Measurements from ENCODE around the gene FAM98A. TPM values are rescaled to one million over a fixed set of nuclear protein-coding genes. Genes with fewer than 3 reads are reported as not detected.

FAM98A gene
- total and polyA plus RNA-seq, 2 donors, result 11.1 to 18.9 TPM

DNA sequence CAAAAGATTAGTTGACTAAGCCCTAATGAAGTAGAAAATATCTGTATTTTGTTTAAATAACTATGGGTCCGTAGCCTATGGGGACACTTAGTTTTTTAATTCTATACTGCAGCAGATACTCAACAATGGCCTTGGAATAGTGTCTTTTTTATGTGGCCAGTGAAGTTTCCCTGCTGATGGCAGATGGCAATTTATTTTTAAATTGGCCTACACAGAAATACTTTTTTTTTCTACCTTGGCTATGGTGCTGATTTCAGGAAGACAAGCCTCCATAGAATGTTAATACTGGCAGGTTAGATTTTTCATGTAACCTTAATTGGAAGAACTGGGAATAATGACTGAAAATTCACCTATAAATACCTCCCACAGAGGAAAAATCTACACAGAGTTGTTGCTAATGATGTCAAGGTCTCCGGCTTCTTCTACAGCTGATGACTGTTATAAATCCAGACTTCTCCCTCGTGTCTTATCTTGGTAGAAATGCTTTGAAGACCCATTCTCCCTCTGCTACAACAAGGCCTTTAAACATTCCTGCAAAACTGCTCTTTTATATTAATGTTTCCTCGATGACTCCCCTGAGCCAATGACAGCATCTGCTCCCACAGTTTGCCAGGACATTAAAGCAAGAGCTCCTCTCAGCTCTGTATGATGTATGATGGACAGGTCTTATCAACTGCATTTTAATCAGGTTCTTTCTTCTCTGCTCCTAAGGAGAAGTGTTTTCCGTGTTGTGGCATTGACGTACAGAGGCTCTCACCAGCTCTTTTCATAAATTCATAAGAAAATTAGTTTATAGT is 29.1 kb upstream of the FAM98A start:
- Histone ChIP-seq H3K4me1 (ENCODE audit: control insufficient read depth in 2 of 2, insufficient read depth in 2 of 2, low read length in 2 of 2) (no peaks in the 10 kb centered on the region), H3K27me3 (ENCODE audit: control insufficient read depth in 2 of 2, insufficient read depth in 1 of 2, low read length in 1 of 2) (no peaks in the 10 kb centered on the region), H3K4me3 (ENCODE audit: low read length in 2 of 2) (no peak overlapping the region), H3K9me3 (ENCODE audit: control insufficient read depth in 2 of 2, insufficient read depth in 1 of 2, low read length in 1 of 2) (no peaks in the 10 kb centered on the region), H3K36me3 (ENCODE audit: control insufficient read depth in 2 of 2, insufficient read depth in 2 of 2, low read length in 1 of 2) (no peaks in the 10 kb centered on the region), H3K27ac (ENCODE audit: low read depth in 1 of 2, low read length in 1 of 2) (no peak overlapping the region)
- no peak for DNase-seq (ENCODE audit: low read depth in 6 of 9, low spot score in 9 of 9)
- WGBS, result 96% methylated on average over 6 of the region's 6 CpGs

DNA sequence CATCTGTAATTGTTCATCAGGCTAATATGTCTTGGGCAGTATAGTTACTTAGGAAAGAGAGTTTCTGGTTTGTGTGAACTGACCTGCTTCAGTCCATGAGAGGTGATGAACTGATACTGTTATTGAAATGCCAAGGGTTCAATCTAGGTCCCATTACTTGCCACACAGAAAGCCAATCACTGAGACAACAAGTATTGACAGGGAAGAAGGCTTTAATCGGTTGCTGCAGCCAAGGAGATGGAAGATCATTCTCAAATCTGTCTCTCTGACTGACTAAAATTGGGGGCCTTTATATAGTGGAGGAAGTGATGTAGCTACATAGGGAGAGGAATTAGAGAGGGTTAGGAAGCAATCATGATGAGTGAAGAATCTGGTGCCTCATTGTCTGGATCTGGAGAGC is 19.9 kb upstream of the FAM98A start:
- H3K4me1 ChIP-seq (ENCODE audit: control insufficient read depth in 2 of 2, insufficient read depth in 2 of 2, low read length in 2 of 2), result no peaks in the 10 kb centered on the region
- H3K27ac ChIP-seq (ENCODE audit: low read depth in 1 of 2, low read length in 1 of 2), result no peak overlapping the region
- H3K27me3 ChIP-seq (ENCODE audit: control insufficient read depth in 2 of 2, insufficient read depth in 1 of 2, low read length in 1 of 2), result no peaks in the 10 kb centered on the region
- WGBS, result 100% methylated on average over 1 of the region's 1 CpG
- DNase-seq (ENCODE audit: low read depth in 6 of 9, low spot score in 9 of 9), result no peak
- no peaks in the 10 kb centered on the region for H3K36me3 ChIP-seq (ENCODE audit: control insufficient read depth in 2 of 2, insufficient read depth in 2 of 2, low read length in 1 of 2)
- H3K9me3 ChIP-seq (ENCODE audit: control insufficient read depth in 2 of 2, insufficient read depth in 1 of 2, low read length in 1 of 2), result peaks cover 0 to 4% of the 10 kb centered on the region in 2 donors
- H3K4me3 ChIP-seq (ENCODE audit: low read length in 2 of 2), result no peak overlapping the region

DNA sequence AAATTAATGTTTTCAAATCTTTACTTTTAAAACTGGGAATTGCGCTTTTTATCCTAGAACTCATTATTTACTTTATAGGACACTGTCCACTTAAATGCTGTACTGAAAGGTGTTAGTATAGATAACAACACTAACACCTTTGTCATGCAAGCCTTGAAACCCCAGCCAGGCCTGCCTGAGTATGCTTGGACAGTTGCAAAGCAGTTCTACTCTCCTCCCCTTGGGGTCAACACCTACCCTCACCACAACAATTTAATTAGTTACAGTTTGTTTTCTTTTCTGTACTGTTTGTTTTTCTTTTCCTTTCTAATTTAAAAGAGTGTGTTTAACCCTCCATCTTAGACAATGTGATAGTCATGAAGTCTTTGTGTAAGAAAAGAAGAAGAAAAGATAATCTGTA is 18.9 kb upstream of the FAM98A start:
- no peak overlapping the region for H3K27ac ChIP-seq (ENCODE audit: low read depth in 1 of 2, low read length in 1 of 2)
- no peaks in the 10 kb centered on the region for H3K36me3 ChIP-seq (ENCODE audit: control insufficient read depth in 2 of 2, insufficient read depth in 2 of 2, low read length in 1 of 2)
- H3K27me3 ChIP-seq (ENCODE audit: control insufficient read depth in 2 of 2, insufficient read depth in 1 of 2, low read length in 1 of 2), result no peaks in the 10 kb centered on the region
- WGBS, result 90% methylated on average over 1 of the region's 1 CpG
- H3K4me1 ChIP-seq (ENCODE audit: control insufficient read depth in 2 of 2, insufficient read depth in 2 of 2, low read length in 2 of 2), result no peaks in the 10 kb centered on the region
- H3K9me3 ChIP-seq (ENCODE audit: control insufficient read depth in 2 of 2, insufficient read depth in 1 of 2, low read length in 1 of 2), result peaks cover 0 to 4% of the 10 kb centered on the region in 2 donors
- no peak overlapping the region for H3K4me3 ChIP-seq (ENCODE audit: low read length in 2 of 2)
- DNase-seq (ENCODE audit: low read depth in 6 of 9, low spot score in 9 of 9), result no peak

DNA sequence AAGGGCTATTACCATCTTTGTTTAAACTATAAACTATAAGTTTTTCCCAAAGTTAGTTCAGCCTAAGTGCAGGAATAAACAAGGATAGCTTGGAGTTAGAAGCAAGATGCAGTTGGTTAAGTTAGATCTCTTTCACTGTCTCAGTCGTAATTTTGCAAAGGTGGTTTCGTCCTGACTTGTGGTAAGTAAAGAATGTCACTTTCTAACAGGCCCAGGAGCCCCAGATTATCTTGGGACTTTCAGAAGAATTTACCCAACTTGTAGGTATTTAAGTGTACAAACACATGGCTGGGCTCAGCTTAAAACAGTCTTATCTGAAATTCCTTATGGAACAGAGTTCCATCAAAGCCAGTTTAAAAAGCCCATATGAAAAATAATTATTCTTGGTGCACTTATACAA is 18.3 kb upstream of the FAM98A start:
- WGBS, result 97% methylated on average over 2 of the region's 2 CpGs
- Histone ChIP-seq H3K27ac (ENCODE audit: low read depth in 1 of 2, low read length in 1 of 2) (no peak overlapping the region), H3K4me3 (ENCODE audit: low read length in 2 of 2) (no peak overlapping the region), H3K4me1 (ENCODE audit: control insufficient read depth in 2 of 2, insufficient read depth in 2 of 2, low read length in 2 of 2) (no peaks in the 10 kb centered on the region), H3K27me3 (ENCODE audit: control insufficient read depth in 2 of 2, insufficient read depth in 1 of 2, low read length in 1 of 2) (no peaks in the 10 kb centered on the region), H3K9me3 (ENCODE audit: control insufficient read depth in 2 of 2, insufficient read depth in 1 of 2, low read length in 1 of 2) (peaks cover 0 to 4% of the 10 kb centered on the region in 2 donors), H3K36me3 (ENCODE audit: control insufficient read depth in 2 of 2, insufficient read depth in 2 of 2, low read length in 1 of 2) (no peaks in the 10 kb centered on the region)
- DNase-seq (ENCODE audit: low read depth in 6 of 9, low spot score in 9 of 9), result no peak

DNA sequence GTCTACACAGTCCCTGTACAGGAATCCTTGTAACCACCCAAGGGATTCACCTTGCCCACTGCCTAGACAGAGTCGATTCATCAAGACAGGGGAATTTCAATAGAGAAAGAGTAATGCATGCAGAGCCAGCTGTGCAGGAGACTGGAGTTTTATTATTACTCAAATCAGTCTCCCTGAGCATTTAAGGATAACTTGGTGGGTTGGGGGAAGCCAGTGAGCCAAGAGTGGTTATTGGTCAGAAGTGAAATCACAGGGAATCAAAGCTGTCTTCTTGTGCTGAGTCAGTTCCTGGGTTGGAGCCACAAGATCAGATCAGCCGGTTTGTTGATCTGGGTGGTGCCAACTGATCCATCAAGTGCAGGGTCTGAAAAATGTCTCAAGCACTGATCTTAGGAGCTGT is 17.8 kb upstream of the FAM98A start:
- no peaks in the 10 kb centered on the region for H3K36me3 ChIP-seq (ENCODE audit: control insufficient read depth in 2 of 2, insufficient read depth in 2 of 2, low read length in 1 of 2)
- H3K27ac ChIP-seq (ENCODE audit: low read depth in 1 of 2, low read length in 1 of 2), result no peak overlapping the region
- H3K4me3 ChIP-seq (ENCODE audit: low read length in 2 of 2), result no peak overlapping the region
- H3K4me1 ChIP-seq (ENCODE audit: control insufficient read depth in 2 of 2, insufficient read depth in 2 of 2, low read length in 2 of 2), result no peaks in the 10 kb centered on the region
- DNase-seq (ENCODE audit: low read depth in 6 of 9, low spot score in 9 of 9), result no peak
- no peaks in the 10 kb centered on the region for H3K27me3 ChIP-seq (ENCODE audit: control insufficient read depth in 2 of 2, insufficient read depth in 1 of 2, low read length in 1 of 2)
- peaks cover 0 to 4% of the 10 kb centered on the region in 2 donors for H3K9me3 ChIP-seq (ENCODE audit: control insufficient read depth in 2 of 2, insufficient read depth in 1 of 2, low read length in 1 of 2)
- 89% methylated on average over 2 of the region's 2 CpGs for WGBS

DNA sequence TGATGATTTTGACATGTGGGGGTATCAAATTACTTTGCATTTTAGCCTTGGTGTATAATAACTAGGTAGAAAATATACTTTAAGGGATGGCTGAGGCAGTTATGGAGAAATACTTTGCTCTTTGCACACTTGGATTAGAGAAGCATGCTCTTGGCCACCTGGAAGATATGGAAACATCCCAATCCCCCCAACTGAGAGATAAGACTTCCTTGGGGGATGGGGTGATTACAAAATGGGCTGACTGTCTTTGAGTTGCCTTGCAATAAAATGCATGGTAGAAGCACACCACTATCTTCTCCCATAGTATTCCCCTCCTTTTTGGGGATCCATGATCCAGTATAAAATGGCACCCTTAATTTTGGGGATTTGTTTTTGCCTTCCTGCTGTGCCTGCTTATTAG is 15.1 kb upstream of the FAM98A start:
- no peak overlapping the region for H3K27ac ChIP-seq (ENCODE audit: low read depth in 1 of 2, low read length in 1 of 2)
- H3K36me3 ChIP-seq (ENCODE audit: control insufficient read depth in 2 of 2, insufficient read depth in 2 of 2, low read length in 1 of 2), result no peaks in the 10 kb centered on the region
- no peaks in the 10 kb centered on the region for H3K27me3 ChIP-seq (ENCODE audit: control insufficient read depth in 2 of 2, insufficient read depth in 1 of 2, low read length in 1 of 2)
- DNase-seq (ENCODE audit: low read depth in 6 of 9, low spot score in 9 of 9), result no peak
- peaks cover 0 to 5% of the 10 kb centered on the region in 2 donors for H3K9me3 ChIP-seq (ENCODE audit: control insufficient read depth in 2 of 2, insufficient read depth in 1 of 2, low read length in 1 of 2)
- no peak overlapping the region for H3K4me3 ChIP-seq (ENCODE audit: low read length in 2 of 2)
- no peaks in the 10 kb centered on the region for H3K4me1 ChIP-seq (ENCODE audit: control insufficient read depth in 2 of 2, insufficient read depth in 2 of 2, low read length in 2 of 2)

DNA sequence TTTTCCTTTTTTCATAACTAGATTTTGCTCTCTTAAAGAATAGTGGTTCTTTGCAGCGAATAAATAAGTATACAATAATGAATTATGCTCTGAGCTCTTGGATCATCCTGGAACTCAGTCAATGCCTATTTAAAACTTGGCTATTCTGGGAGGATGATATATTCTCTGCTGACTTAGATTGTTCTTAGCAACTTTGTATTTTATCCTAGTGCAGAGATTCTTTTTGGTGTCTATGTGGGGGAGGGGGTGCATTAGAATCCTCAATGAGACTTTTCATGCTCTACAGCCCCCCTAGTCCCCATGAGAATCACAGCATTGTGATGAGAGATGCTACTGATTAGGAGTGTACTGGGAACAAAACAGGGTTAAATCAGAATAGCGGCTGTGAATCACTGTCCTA is 8.8 kb upstream of the FAM98A start:
- peaks cover 0 to 5% of the 10 kb centered on the region in 2 donors for H3K9me3 ChIP-seq (ENCODE audit: control insufficient read depth in 2 of 2, insufficient read depth in 1 of 2, low read length in 1 of 2)
- WGBS, result 96% methylated on average over 2 of the region's 2 CpGs
- no peaks in the 10 kb centered on the region for H3K36me3 ChIP-seq (ENCODE audit: control insufficient read depth in 2 of 2, insufficient read depth in 2 of 2, low read length in 1 of 2)
- no peaks in the 10 kb centered on the region for H3K4me1 ChIP-seq (ENCODE audit: control insufficient read depth in 2 of 2, insufficient read depth in 2 of 2, low read length in 2 of 2)
- H3K27me3 ChIP-seq (ENCODE audit: control insufficient read depth in 2 of 2, insufficient read depth in 1 of 2, low read length in 1 of 2), result no peaks in the 10 kb centered on the region
- no peak for DNase-seq (ENCODE audit: low read depth in 6 of 9, low spot score in 9 of 9)
- no peak overlapping the region for H3K4me3 ChIP-seq (ENCODE audit: low read length in 2 of 2)
- H3K27ac ChIP-seq (ENCODE audit: low read depth in 1 of 2, low read length in 1 of 2), result no peak overlapping the region

DNA sequence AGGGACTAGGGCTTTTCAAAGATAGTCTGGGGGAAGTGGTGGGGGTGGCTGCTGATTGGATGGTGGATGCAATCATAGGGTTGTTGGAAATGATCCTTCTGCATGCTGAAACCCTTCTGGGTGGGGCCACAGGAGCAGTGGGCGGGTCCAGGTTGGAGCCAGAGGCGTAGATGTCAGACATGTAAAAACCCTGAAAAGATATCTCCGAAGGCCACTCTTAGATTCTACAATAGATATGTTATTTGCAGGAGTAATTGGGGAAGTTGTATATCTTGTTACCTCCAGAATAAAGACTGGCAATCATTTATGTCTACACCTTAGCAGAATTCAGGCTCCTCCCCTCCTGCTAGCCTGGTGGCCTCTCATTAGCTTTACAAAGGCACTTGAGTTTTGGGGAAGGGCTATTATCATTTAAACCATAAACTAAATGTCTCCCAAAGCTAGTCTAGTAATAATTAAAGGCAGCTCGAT is 8.2 kb upstream of the FAM98A start:
- Histone ChIP-seq H3K27me3 (ENCODE audit: control insufficient read depth in 2 of 2, insufficient read depth in 1 of 2, low read length in 1 of 2) (no peaks in the 10 kb centered on the region), H3K9me3 (ENCODE audit: control insufficient read depth in 2 of 2, insufficient read depth in 1 of 2, low read length in 1 of 2) (peaks cover 0 to 5% of the 10 kb centered on the region in 2 donors), H3K36me3 (ENCODE audit: control insufficient read depth in 2 of 2, insufficient read depth in 2 of 2, low read length in 1 of 2) (no peaks in the 10 kb centered on the region), H3K27ac (ENCODE audit: low read depth in 1 of 2, low read length in 1 of 2) (no peak overlapping the region), H3K4me1 (ENCODE audit: control insufficient read depth in 2 of 2, insufficient read depth in 2 of 2, low read length in 2 of 2) (no peaks in the 10 kb centered on the region), H3K4me3 (ENCODE audit: low read length in 2 of 2) (no peak overlapping the region)
- 73% methylated on average over 4 of the region's 4 CpGs for WGBS
- DNase-seq (ENCODE audit: low read depth in 6 of 9, low spot score in 9 of 9), result no peak

DNA sequence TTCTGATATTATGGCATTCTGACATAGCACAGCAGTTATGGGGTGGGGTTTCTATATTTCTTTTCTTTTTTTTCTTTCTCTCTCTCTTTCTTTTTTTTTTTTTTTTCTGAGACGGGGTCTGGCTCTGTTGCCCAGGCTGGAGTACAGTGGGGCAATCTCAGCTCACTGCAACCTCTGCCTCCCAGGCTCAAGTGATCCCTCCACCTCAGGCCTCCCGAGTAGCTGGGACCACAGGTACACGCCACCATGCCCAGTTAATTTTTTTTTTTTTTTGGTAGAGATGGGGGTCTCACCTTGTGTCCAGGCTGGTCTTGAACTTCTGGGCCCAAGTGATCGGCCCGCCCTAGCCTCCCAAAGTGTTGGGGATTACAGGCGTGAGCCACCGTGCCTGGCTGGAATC is 7.5 kb upstream of the FAM98A start:
- Histone ChIP-seq H3K27me3 (ENCODE audit: control insufficient read depth in 2 of 2, insufficient read depth in 1 of 2, low read length in 1 of 2) (no peaks in the 10 kb centered on the region), H3K27ac (ENCODE audit: low read depth in 1 of 2, low read length in 1 of 2) (no peak overlapping the region), H3K4me3 (ENCODE audit: low read length in 2 of 2) (no peak overlapping the region), H3K36me3 (ENCODE audit: control insufficient read depth in 2 of 2, insufficient read depth in 2 of 2, low read length in 1 of 2) (no peaks in the 10 kb centered on the region), H3K9me3 (ENCODE audit: control insufficient read depth in 2 of 2, insufficient read depth in 1 of 2, low read length in 1 of 2) (peaks cover 0 to 5% of the 10 kb centered on the region in 2 donors), H3K4me1 (ENCODE audit: control insufficient read depth in 2 of 2, insufficient read depth in 2 of 2, low read length in 2 of 2) (no peaks in the 10 kb centered on the region)
- WGBS, result 91% methylated on average over 7 of the region's 7 CpGs
- DNase-seq (ENCODE audit: low read depth in 6 of 9, low spot score in 9 of 9), result no peak

Data from thymus (tissue), 11 donors.